Ishikawa (cell line): Measurements from ENCODE around the gene NR3C2.

ENCODE experiments used
- CEBPB ChIP-seq: IDR thresholded peaks from 2 replicates; pipeline ENCODE4 v1.6.1; 2012
- CREB1 ChIP-seq: IDR thresholded peaks from 2 replicates; pipeline ENCODE4 v1.6.1; 2012; ENCODE audit warnings: low read depth
- EGR1 ChIP-seq: IDR thresholded peaks from 2 replicates; pipeline ENCODE4 v1.6.1; 2012
- EP300 ChIP-seq: IDR thresholded peaks from 2 replicates; pipeline ENCODE4 v1.6.1; 2012; ENCODE audit warnings: borderline replicate concordance
- FOXM1 ChIP-seq: IDR thresholded peaks from 2 replicates; pipeline ENCODE4 v1.6.1; 2012; ENCODE audit warnings: low read depth, borderline replicate concordance
- MAX ChIP-seq: IDR thresholded peaks from 2 replicates; pipeline ENCODE4 v1.6.1; 2012
- NFIC ChIP-seq: IDR thresholded peaks from 2 replicates; pipeline ENCODE4 v1.6.1; 2012
- RAD21 ChIP-seq: IDR thresholded peaks from 2 replicates; pipeline ENCODE4 v1.6.1; 2012; ENCODE audit warnings: low read depth
- REST ChIP-seq: IDR thresholded peaks from 2 replicates; pipeline ENCODE4 v1.6.1; 2012; ENCODE audit warnings: low read depth, mild to moderate bottlenecking
- TAF1 ChIP-seq: IDR thresholded peaks from 2 replicates; pipeline ENCODE4 v1.6.1; 2012; ENCODE audit warnings: low read depth, mild to moderate bottlenecking
- TEAD4 ChIP-seq: IDR thresholded peaks from 2 replicates; pipeline ENCODE4 v1.6.1; 2012
- YY1 ChIP-seq: IDR thresholded peaks from 2 replicates; pipeline ENCODE4 v1.6.1; 2012; ENCODE audit warnings: low read depth
- ZBTB7A ChIP-seq: IDR thresholded peaks from 2 replicates; pipeline ENCODE4 v1.6.1; 2012; ENCODE audit warnings: low read depth
- TF ChIP-seq, protein P1 (sequence below): IDR thresholded peaks from 2 replicates; pipeline ENCODE4 v1.6.1; 2012

- TF ChIP-seq EP300 (no peak), RAD21 (no peak), MAX (no peak), NFIC (no peak), TAF1 (no peak), REST (no peak), YY1 (no peak), FOXM1 (no peak), CREB1 (no peak), EGR1 (no peak), ZBTB7A (no peak), TEAD4 (no peak), CEBPB (no peak)
- TF ChIP-seq, protein P1, sequence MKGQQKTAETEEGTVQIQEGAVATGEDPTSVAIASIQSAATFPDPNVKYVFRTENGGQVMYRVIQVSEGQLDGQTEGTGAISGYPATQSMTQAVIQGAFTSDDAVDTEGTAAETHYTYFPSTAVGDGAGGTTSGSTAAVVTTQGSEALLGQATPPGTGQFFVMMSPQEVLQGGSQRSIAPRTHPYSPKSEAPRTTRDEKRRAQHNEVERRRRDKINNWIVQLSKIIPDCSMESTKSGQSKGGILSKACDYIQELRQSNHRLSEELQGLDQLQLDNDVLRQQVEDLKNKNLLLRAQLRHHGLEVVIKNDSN = no peak
Measured at GRCh38 chr4:148092316-148093014, 349.7 kb downstream of the NR3C2 start.
